Measurements from ENCODE around the gene DCAF17.

DNA sequence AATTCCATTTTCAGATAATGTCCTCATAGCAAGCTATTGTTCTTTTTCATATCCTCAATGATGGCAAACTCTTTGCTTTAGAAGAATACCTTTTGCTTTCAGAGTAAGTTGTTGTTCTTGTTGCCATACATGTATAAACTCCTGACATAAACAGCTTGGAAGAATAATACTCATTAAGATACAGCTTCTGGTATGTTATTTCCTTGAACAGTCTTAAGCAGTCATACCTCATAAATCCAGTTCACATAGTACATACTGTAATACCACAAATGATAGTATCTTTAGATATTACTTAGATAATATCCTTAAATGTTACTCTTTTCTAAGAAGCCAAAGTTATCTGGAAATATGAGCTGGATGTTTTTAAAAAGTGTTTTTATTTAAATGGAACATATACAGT lies 23.4 kb upstream of the DCAF17 start:
- no peak for TF ChIP-seq CTCF (IDR thresholded peaks at IDR 0.05)
- no peak for TF ChIP-seq EP300 (IDR thresholded peaks at IDR 0.05)
- TF ChIP-seq POLR2A (IDR thresholded peaks at IDR 0.05; ENCODE audit: low read depth) = no peak
- TF ChIP-seq POLR2AphosphoS5 (IDR thresholded peaks at IDR 0.05) = no peak
